ENCODE measurements around the gene MXRA7. TPM values are rescaled to one million over a fixed set of nuclear protein-coding genes. Genes with fewer than 3 reads are reported as not detected.

MXRA7 gene
- total and polyA plus RNA-seq, 4 donors: 4.8 to 22.1 (median 11.3) TPM

DNA sequence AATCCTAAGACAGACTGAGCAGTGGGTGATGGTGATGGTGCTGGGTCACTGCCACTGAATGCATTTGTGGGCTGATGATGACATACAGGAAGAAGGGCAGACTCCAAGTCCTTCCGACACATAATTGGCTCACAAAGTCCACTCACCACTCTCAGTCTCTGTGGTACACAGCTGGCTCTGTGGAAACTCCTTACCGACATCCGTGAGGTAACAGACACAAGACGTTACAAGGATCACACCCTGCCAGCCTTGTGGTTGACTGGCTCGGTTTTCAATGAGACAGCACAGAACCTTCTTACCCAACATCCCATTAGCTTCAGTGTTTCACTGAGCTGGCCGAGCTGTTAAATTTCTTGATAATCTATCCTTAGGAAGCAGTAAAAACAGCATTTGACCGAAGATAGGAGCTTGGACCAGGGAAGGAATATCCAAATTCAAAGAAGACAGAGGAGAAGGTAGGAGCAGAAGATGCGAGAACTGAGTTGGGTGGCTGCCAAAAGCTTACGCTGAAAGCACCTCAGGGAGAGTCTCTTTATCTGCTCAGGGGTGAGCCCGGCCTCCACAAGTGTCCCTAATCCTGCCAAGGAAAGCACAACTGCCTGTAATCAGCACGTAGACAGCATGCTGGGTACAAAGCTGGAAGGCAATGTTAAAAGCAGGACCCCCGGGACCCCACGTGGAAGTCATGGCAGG lies 5.5 kb upstream of the MXRA7 start:
- peak overlapping the region; percentile 33 to 58 for H3K27ac ChIP-seq (ENCODE audit: low read depth in 1 of 2, low read length in 2 of 2)
- no peak overlapping the region for H3K4me3 ChIP-seq (ENCODE audit: low read depth in 1 of 3, low read length in 3 of 3)
- WGBS: 77% methylated on average over 13 of the region's 13 CpGs
- H3K27me3 ChIP-seq (ENCODE audit: control insufficient read depth in 4 of 4, insufficient read depth in 4 of 4, low read length in 3 of 4): no peaks in the 10 kb centered on the region
- no peak overlapping the region for H3K9ac ChIP-seq (ENCODE audit: low read depth in 1 of 2, low read length in 2 of 2)
- TF ChIP-seq NR2F2 (IDR thresholded peaks at IDR 0.05) (no peak), HNF4A (conservative IDR thresholded peaks at IDR 0.05) (peak; percentile 11 to 37)
- H3K36me3 ChIP-seq (ENCODE audit: control insufficient read depth in 4 of 4, insufficient read depth in 3 of 4, low read depth in 1 of 4, low read length in 3 of 4): peaks cover 11 to 58% (median 50%) of the 10 kb centered on the region in 4 donors
- DNase-seq (ENCODE audit: low spot score): peak; percentile 82
- H3K4me1 ChIP-seq (ENCODE audit: control insufficient read depth in 4 of 4, insufficient read depth in 4 of 4, low read length in 3 of 4): peaks cover 0 to 12% (median 4%) of the 10 kb centered on the region in 4 donors
- no peaks in the 10 kb centered on the region for H3K9me3 ChIP-seq (ENCODE audit: control insufficient read depth in 4 of 4, low read length in 3 of 4)

DNA sequence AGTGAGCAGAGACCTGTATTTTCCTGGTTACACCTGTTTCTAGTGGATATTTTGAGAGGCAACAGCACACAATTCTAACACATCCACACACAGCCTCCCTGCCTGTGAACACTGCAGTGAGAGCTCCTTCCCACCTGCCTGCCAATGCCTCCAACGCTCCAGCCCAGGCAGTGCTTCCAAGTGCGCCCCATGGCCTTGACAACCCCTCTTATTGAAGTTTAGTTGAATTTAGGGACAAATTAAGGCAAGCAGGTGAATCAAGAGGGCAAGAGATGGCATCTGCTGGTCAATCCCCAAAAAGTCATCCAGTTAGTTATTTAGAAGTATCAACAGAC lies 4.7 kb upstream of the MXRA7 start:
- no peak overlapping the region for H3K4me3 ChIP-seq (ENCODE audit: low read depth in 1 of 3, low read length in 3 of 3)
- no peak for DNase-seq (ENCODE audit: low spot score)
- TF ChIP-seq RAD21 (IDR thresholded peaks at IDR 0.05) (no peak), EGR1 (IDR thresholded peaks at IDR 0.05; ENCODE audit: low read depth in 2 of 2) (no peak), HNF4A (conservative IDR thresholded peaks at IDR 0.05) (no peak), FOXA2 (IDR thresholded peaks at IDR 0.05) (no peak), YY1 (IDR thresholded peaks at IDR 0.05) (no peak), TAF1 (conservative IDR thresholded peaks at IDR 0.05) (no peak), RXRA (IDR thresholded peaks at IDR 0.05) (no peak), HNF4G (IDR thresholded peaks at IDR 0.05) (no peak), JUND (IDR thresholded peaks at IDR 0.05) (no peak), FOXA1 (IDR thresholded peaks at IDR 0.05) (no peak)
- TF ChIP-seq, protein P1, sequence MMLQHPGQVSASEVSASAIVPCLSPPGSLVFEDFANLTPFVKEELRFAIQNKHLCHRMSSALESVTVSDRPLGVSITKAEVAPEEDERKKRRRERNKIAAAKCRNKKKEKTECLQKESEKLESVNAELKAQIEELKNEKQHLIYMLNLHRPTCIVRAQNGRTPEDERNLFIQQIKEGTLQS (IDR thresholded peaks at IDR 0.05): no peak
- TF ChIP-seq, protein P2, sequence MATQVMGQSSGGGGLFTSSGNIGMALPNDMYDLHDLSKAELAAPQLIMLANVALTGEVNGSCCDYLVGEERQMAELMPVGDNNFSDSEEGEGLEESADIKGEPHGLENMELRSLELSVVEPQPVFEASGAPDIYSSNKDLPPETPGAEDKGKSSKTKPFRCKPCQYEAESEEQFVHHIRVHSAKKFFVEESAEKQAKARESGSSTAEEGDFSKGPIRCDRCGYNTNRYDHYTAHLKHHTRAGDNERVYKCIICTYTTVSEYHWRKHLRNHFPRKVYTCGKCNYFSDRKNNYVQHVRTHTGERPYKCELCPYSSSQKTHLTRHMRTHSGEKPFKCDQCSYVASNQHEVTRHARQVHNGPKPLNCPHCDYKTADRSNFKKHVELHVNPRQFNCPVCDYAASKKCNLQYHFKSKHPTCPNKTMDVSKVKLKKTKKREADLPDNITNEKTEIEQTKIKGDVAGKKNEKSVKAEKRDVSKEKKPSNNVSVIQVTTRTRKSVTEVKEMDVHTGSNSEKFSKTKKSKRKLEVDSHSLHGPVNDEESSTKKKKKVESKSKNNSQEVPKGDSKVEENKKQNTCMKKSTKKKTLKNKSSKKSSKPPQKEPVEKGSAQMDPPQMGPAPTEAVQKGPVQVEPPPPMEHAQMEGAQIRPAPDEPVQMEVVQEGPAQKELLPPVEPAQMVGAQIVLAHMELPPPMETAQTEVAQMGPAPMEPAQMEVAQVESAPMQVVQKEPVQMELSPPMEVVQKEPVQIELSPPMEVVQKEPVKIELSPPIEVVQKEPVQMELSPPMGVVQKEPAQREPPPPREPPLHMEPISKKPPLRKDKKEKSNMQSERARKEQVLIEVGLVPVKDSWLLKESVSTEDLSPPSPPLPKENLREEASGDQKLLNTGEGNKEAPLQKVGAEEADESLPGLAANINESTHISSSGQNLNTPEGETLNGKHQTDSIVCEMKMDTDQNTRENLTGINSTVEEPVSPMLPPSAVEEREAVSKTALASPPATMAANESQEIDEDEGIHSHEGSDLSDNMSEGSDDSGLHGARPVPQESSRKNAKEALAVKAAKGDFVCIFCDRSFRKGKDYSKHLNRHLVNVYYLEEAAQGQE (IDR thresholded peaks at IDR 0.05): no peak
- TF ChIP-seq, protein P3, sequence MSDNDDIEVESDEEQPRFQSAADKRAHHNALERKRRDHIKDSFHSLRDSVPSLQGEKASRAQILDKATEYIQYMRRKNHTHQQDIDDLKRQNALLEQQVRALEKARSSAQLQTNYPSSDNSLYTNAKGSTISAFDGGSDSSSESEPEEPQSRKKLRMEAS (IDR thresholded peaks at IDR 0.05): no peak
- TF ChIP-seq, protein P4, sequence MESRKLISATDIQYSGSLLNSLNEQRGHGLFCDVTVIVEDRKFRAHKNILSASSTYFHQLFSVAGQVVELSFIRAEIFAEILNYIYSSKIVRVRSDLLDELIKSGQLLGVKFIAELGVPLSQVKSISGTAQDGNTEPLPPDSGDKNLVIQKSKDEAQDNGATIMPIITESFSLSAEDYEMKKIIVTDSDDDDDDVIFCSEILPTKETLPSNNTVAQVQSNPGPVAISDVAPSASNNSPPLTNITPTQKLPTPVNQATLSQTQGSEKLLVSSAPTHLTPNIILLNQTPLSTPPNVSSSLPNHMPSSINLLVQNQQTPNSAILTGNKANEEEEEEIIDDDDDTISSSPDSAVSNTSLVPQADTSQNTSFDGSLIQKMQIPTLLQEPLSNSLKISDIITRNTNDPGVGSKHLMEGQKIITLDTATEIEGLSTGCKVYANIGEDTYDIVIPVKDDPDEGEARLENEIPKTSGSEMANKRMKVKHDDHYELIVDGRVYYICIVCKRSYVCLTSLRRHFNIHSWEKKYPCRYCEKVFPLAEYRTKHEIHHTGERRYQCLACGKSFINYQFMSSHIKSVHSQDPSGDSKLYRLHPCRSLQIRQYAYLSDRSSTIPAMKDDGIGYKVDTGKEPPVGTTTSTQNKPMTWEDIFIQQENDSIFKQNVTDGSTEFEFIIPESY (IDR thresholded peaks at IDR 0.05): no peak
- 93% methylated on average over 2 of the region's 2 CpGs for WGBS
- H3K4me1 ChIP-seq (ENCODE audit: control insufficient read depth in 4 of 4, insufficient read depth in 4 of 4, low read length in 3 of 4): peaks cover 0 to 16% (median 8%) of the 10 kb centered on the region in 4 donors
- H3K36me3 ChIP-seq (ENCODE audit: control insufficient read depth in 4 of 4, insufficient read depth in 3 of 4, low read depth in 1 of 4, low read length in 3 of 4): peaks cover 10 to 50% (median 42%) of the 10 kb centered on the region in 4 donors
- no peaks in the 10 kb centered on the region for H3K9me3 ChIP-seq (ENCODE audit: control insufficient read depth in 4 of 4, low read length in 3 of 4)
- H3K27ac ChIP-seq (ENCODE audit: low read depth in 1 of 2, low read length in 2 of 2): peak overlapping the region; percentile 22 to 58
- no peak overlapping the region for H3K9ac ChIP-seq (ENCODE audit: low read depth in 1 of 2, low read length in 2 of 2)
- no peaks in the 10 kb centered on the region for H3K27me3 ChIP-seq (ENCODE audit: control insufficient read depth in 4 of 4, insufficient read depth in 4 of 4, low read length in 3 of 4)

Data from liver (tissue), 9 donors.